ENCODE data around the gene PABPN1L. TPM values are rescaled to one million over a fixed set of nuclear protein-coding genes. Genes with fewer than 3 reads are reported as not detected.

The PABPN1L gene
- total and polyA plus RNA-seq, 2 donors (not counting 3 experiments of a cell fraction or from before 2014, with no cell fraction given) = not detected

- CTCF ChIA-PET = no interaction called here
- H3K9ac ChIP-seq (replicated peaks; ENCODE audit: extremely low read depth, insufficient read depth, low read length) = no peak overlapping the region
- H3K9me1 ChIP-seq (replicated peaks; ENCODE audit: control insufficient read depth, extremely low read depth, insufficient read depth, low read length) = no peaks in the 10 kb centered on the region
- no peak overlapping the region for H3K27ac ChIP-seq (ENCODE audit: insufficient read depth, low read depth, low read length)
- no peaks in the 10 kb centered on the region for H3K79me2 ChIP-seq (ENCODE audit: control insufficient read depth, insufficient read depth, low read length)
- no peaks in the 10 kb centered on the region for H3K36me3 ChIP-seq (ENCODE audit: control insufficient read depth in 2 of 2, extremely low read depth in 1 of 2, insufficient read depth in 2 of 2, low read length in 2 of 2)
- no peaks in the 10 kb centered on the region for H3K4me1 ChIP-seq (ENCODE audit: control insufficient read depth, extremely low read depth, insufficient read depth, low read length)
- no peak overlapping the region for H3K4me3 ChIP-seq (replicated peaks in 1 of 3; ENCODE audit: insufficient read depth in 1 of 3, low read depth in 1 of 3, low read length in 3 of 3)
- H2AFZ ChIP-seq (ENCODE audit: low read depth, low read length) = no peak overlapping the region
- POLR2A ChIA-PET = no interaction called here
- FAIRE-seq (no peak), DNase-seq (ENCODE audit: low read depth, low spot score) (no peak)
- intact Hi-C loops (cut with micrococcal nuclease) = no loop called here
- dilution Hi-C loops (cut with MboI; ENCODE audit: extremely low pct_ligation_motif_present, low sequenced_read_pairs) = no loop called here
- H3K27me3 ChIP-seq (ENCODE audit: control insufficient read depth in 2 of 2, insufficient read depth in 2 of 2, low read length in 2 of 2) = no peaks in the 10 kb centered on the region
- no peaks in the 10 kb centered on the region for H3K9me3 ChIP-seq (replicated peaks; ENCODE audit: control insufficient read depth, insufficient read depth, low read length)
- BruUV-seq (replicated peaks) = no TSS peak
- no peak for TF ChIP-seq POLR2A (IDR thresholded peaks at IDR 0.05; ENCODE audit: low read depth, low read length)
- no peak for TF ChIP-seq POLR2AphosphoS5 (IDR thresholded peaks at IDR 0.05; ENCODE audit: insufficient read depth, low read depth, low read length)
- no peak for TF ChIP-seq MYC (IDR thresholded peaks at IDR 0.05; ENCODE audit: low read depth, low read length)
- TF ChIP-seq MAX (IDR thresholded peaks at IDR 0.05; ENCODE audit: insufficient read depth, insufficient read length) = no peak
- no peak for TF ChIP-seq JUN (IDR thresholded peaks at IDR 0.05; ENCODE audit: borderline replicate concordance, insufficient read depth, insufficient read length, low read depth)
- TF ChIP-seq EZH2 (IDR thresholded peaks at IDR 0.05; ENCODE audit: borderline replicate concordance, low read depth, low read length, severe bottlenecking) = no peak
- H3K4me2 ChIP-seq (ENCODE audit: insufficient read depth, low read length) = no peak overlapping the region
- no peaks in the 10 kb centered on the region for H4K20me1 ChIP-seq (replicated peaks; ENCODE audit: control insufficient read depth, extremely low read depth, insufficient read depth, low read length)
Measured at GRCh38 chr16:88893127-88893968, 26.9 kb upstream of the PABPN1L start.

GRCh38 chr16:88892065-88892464 is 25.6 kb upstream of the PABPN1L start:
- no peaks in the 10 kb centered on the region for H3K79me2 ChIP-seq (ENCODE audit: control insufficient read depth, insufficient read depth, low read length)
- POLR2A ChIA-PET = no interaction called here
- H3K9ac ChIP-seq (replicated peaks; ENCODE audit: extremely low read depth, insufficient read depth, low read length) = no peak overlapping the region
- TF ChIP-seq POLR2A (IDR thresholded peaks at IDR 0.05; ENCODE audit: low read depth, low read length) (no peak), EZH2 (IDR thresholded peaks at IDR 0.05; ENCODE audit: borderline replicate concordance, low read depth, low read length, severe bottlenecking) (no peak), MYC (IDR thresholded peaks at IDR 0.05; ENCODE audit: low read depth, low read length) (no peak), GATA2 (IDR thresholded peaks at IDR 0.05; ENCODE audit: insufficient read depth, insufficient read length, low read depth, low read length) (no peak), JUN (IDR thresholded peaks at IDR 0.05; ENCODE audit: borderline replicate concordance, insufficient read depth, insufficient read length, low read depth) (no peak), MAX (IDR thresholded peaks at IDR 0.05; ENCODE audit: insufficient read depth, insufficient read length) (no peak), FOS (IDR thresholded peaks at IDR 0.05; ENCODE audit: borderline replicate concordance, insufficient read depth, low read length) (no peak), CTCF (IDR thresholded peaks at IDR 0.05; ENCODE audit: extremely low read depth in 1 of 2, insufficient read depth in 1 of 2, low read depth in 1 of 2, low read length in 2 of 2) (no peak), POLR2AphosphoS5 (IDR thresholded peaks at IDR 0.05; ENCODE audit: insufficient read depth, low read depth, low read length) (no peak)
- dilution Hi-C loops (cut with MboI; ENCODE audit: extremely low pct_ligation_motif_present, low sequenced_read_pairs) = no loop called here
- H3K36me3 ChIP-seq (ENCODE audit: control insufficient read depth in 2 of 2, extremely low read depth in 1 of 2, insufficient read depth in 2 of 2, low read length in 2 of 2) = no peaks in the 10 kb centered on the region
- no peak for DNase-seq (ENCODE audit: low read depth, low spot score)
- intact Hi-C loops (cut with micrococcal nuclease) = no loop called here
- H3K4me3 ChIP-seq (replicated peaks in 1 of 3; ENCODE audit: insufficient read depth in 1 of 3, low read depth in 1 of 3, low read length in 3 of 3) = no peak overlapping the region
- no TSS peak for BruUV-seq (replicated peaks)
- H3K9me1 ChIP-seq (replicated peaks; ENCODE audit: control insufficient read depth, extremely low read depth, insufficient read depth, low read length) = no peaks in the 10 kb centered on the region
- no peak overlapping the region for H3K27ac ChIP-seq (ENCODE audit: insufficient read depth, low read depth, low read length)
- no peak for FAIRE-seq
- no peak overlapping the region for H2AFZ ChIP-seq (ENCODE audit: low read depth, low read length)
- H3K27me3 ChIP-seq (ENCODE audit: control insufficient read depth in 2 of 2, insufficient read depth in 2 of 2, low read length in 2 of 2) = no peaks in the 10 kb centered on the region
- CTCF ChIA-PET = no interaction called here
- no peak overlapping the region for H3K4me2 ChIP-seq (ENCODE audit: insufficient read depth, low read length)
- H3K4me1 ChIP-seq (ENCODE audit: control insufficient read depth, extremely low read depth, insufficient read depth, low read length) = no peaks in the 10 kb centered on the region
- H4K20me1 ChIP-seq (replicated peaks; ENCODE audit: control insufficient read depth, extremely low read depth, insufficient read depth, low read length) = no peaks in the 10 kb centered on the region
- no peaks in the 10 kb centered on the region for H3K9me3 ChIP-seq (replicated peaks; ENCODE audit: control insufficient read depth, insufficient read depth, low read length)

Data from endothelial cell of umbilical vein (primary cell).